GM12801 (cell line): ENCODE data around the gene SLC34A3.

Experiments
- CTCF ChIP-seq: IDR thresholded peaks from one replicate; pipeline ENCODE4 v1.5.1; 2011; ENCODE audit warnings: control low read depth; ENCODE audit not compliant: insufficient read length; ENCODE audit errors: extremely low read depth

The SLC34A3 gene

GRCh38 chr9:137275588-137276472, 45.1 kb downstream of the SLC34A3 start:
- TF ChIP-seq CTCF = no peak

DNA sequence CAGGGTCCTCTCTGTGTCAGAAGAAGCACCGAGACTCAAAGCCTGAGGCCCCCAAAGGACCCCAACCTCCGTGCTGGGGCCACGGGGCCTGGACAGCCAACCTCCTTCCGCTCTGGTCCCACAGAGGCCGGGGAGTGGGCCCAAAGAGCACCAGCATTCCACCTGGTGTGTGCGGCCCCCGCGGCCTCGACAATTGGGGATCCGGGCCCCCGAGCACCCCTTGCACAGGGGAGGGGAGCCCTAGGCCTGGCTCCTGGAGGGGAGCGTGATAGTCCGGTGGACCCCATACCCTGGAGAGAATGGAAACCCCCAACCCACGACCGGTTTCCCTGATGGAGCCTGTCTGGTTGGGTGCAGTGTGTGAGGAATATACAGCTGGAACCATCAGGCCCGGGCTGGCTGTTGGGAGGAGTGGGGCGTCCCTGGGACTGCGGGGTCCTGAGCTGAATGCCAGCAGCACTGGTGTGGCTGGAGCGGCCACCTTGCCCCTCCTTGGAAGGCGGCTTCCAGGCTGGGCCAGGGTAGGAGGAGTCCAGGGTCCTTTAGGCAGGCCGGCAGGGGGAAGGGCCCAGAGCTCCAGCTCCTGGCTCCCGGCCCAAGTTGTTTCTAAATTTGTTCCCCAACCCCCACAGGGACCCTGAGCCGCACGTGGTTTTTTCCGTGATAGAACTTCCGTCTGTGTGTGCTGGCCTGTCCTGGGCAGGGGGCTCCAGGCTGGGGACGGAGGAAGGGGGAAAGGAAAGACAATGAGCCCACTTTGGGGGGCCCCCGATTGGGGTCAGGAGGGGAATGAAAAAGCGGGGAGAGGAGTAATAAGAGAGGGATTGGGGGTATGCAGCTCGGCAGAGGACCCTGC, 46.0 kb downstream of the SLC34A3 start:
- TF ChIP-seq CTCF = no peak

DNA sequence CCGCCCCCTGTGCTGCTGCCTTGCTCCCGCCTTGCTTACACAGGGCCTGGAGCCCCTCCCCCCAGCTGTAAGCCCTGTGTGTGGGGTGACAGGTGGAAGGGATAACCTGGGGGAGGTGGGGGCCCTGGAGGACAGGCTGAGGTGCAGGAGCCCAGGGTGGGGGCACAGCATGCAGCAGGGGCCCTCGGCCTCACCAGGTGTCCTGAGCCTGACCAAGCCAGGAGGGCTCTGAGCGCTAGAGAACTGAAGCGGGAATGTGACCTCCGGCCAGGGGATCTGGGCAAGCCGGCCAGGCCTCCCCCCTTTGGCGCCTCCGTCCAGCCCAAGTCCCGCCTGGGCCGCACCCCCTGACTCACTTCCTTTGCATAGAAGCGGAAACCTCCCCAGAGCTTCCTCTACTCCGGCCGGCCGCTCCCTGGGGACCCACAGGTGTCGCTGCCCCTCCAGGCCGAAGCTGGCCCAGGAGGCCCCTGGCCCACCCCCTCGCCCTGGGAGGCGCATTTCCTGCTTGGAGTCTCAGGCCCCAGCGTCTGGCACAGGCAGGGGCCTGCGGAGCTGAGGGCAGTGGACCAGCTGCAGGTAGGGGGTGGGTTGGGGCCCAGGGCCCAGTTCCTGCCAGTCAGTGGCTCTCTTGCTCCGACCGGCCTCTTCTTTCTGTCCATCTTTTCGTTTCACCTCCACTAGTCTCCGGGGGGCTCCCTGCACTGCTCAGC, 46.8 kb downstream of the SLC34A3 start, which contains the start of gene TOR4A:
Gene TOR4A, plus strand, starts transcription at position 398 of the 713 bp plus-strand sequence. CDS start 964 bp downstream, outside the sequence.
- no peak for TF ChIP-seq CTCF

GRCh38 chr9:137278061-137278701, 47.5 kb downstream of the SLC34A3 start:
- TF ChIP-seq CTCF = no peak

DNA sequence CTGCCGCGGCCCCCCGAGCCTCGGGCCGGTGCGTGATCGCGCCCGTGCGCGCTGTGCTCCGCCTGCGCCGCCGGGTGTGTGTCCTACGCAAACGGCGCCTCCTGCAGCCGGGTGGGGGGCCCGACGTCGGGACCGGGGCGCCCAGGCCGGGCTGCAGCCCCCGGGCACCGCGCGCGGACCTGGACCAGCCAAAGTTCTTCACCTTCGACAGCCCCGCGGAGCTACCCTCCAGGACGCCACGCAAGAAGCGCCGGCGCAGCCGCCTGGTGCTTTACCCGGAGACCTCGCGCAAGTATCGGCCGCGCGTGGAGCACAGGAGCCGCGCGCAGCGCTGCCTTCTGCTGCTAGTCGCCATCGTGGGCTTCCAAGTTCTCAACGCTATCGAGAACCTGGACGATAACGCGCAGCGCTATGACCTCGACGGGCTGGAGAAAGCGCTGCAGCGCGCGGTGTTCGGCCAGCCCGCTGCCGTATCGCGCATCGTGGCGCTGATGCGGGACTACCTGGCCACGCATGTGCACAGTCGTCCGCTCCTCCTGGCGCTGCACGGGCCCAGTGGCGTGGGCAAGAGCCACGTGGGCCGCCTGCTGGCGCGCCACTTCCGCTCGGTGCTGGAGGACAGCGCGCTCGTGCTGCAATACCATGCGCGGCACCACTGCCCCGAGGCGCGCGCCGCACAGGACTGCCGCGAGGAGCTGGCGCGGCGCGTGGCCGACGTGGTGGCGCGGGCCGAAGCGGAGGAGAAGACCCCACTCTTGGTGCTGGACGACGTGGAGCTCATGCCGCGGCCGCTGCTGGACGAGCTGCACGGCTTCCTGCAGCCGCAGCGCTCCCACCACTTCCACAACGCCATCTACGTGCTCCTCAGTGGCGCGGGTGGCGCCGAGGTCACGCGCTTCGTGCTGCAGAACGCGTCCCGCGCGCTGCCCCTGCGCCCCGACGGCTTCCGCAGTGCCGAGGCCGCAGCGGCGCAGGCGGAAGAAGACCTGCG, 48.3 kb downstream of the SLC34A3 start:
- TF ChIP-seq CTCF = no peak

GRCh38 chr9:137279741-137280473, 49.2 kb downstream of the SLC34A3 start:
- TF ChIP-seq CTCF = no peak
